Measurements from ENCODE around the gene CNN1.
"Not testable (repeated sequence)": the region's sequence is repeated elsewhere in the genome, so short reads cannot be mapped to it uniquely, and the experiment has no call there.

Gene CNN1

DNA sequence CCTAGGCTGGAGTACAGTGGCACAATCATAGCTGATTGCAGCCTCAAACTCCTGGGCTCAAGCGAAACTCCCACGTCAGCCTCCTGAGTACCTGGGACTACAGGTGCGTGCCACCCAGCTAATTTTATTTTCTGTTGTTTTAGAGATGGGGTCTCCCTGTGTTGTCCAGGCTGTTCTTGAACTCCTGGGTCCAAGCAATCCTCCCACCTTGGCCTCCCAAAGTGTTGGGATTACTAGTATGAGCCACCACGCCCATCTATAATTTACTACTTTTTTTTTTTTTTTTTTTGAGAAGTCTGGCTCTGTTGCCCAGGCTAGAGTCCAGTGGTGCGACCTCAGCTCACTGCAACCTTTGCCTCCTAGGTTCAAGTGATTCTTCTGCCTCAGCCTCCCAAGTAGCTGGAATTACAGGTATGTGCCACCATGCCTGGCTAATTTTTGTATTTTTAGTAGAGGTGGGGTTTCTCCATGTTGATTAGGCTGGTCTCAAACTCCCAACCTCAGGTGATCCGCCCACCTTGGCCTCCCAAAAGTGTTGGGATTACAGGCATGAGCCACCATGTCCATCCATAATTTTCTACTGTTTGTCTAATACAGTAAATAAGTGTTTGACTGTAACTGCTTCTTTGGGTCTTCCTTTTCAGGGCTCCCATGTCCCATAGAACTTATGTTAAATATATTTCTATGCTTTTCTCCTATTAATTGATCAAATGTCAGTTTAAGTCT is 25.6 kb downstream of the CNN1 start:
- not testable (repeated sequence) for H3K27me3 ChIP-seq (ENCODE audit: control insufficient read depth in 5 of 5, insufficient read depth in 4 of 5, low read length in 5 of 5); H3K27ac ChIP-seq (ENCODE audit: low read depth, low read length)
- peaks cover 0 to 15% (median 14%) of the 10 kb centered on the region in 5 donors for H3K4me1 ChIP-seq (ENCODE audit: control insufficient read depth in 5 of 5, insufficient read depth in 5 of 5, low read length in 5 of 5)

DNA sequence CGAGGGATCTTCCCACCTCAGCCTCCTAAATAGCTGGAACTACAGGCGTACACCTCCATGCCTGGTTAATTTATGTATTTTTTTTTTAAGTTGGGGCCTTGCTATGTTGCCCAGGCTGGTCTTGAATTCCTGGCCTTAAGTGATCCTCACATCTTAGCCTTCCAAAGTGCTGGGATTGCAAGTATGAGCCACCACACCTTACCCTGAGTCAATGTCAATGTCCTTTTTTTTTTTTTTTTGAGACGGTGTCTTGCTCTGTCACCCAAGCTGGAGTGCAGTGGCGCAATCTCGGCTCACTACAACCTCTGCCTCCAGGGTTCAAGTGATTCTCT is 27.0 kb downstream of the CNN1 start:
- H3K27ac ChIP-seq (ENCODE audit: low read depth, low read length); H3K27me3 ChIP-seq (ENCODE audit: control insufficient read depth in 5 of 5, insufficient read depth in 4 of 5, low read length in 5 of 5); H3K9ac ChIP-seq (ENCODE audit: low read length in 5 of 5); H3K36me3 ChIP-seq (ENCODE audit: control insufficient read depth in 5 of 5, insufficient read depth in 5 of 5, low read length in 5 of 5); H3K4me1 ChIP-seq (ENCODE audit: control insufficient read depth in 5 of 5, insufficient read depth in 5 of 5, low read length in 5 of 5); H3K9me3 ChIP-seq (ENCODE audit: control insufficient read depth in 5 of 5, low read length in 5 of 5); H3K4me3 ChIP-seq (ENCODE audit: low read depth in 1 of 5, low read length in 5 of 5): not testable (repeated sequence)

More for the DNA sequence above, 25.6 kb downstream of the CNN1 start:
- not testable (repeated sequence) for H3K36me3 ChIP-seq (ENCODE audit: control insufficient read depth in 5 of 5, insufficient read depth in 5 of 5, low read length in 5 of 5); H3K9ac ChIP-seq (ENCODE audit: low read length in 5 of 5); H3K9me3 ChIP-seq (ENCODE audit: control insufficient read depth in 5 of 5, low read length in 5 of 5); H3K4me3 ChIP-seq (ENCODE audit: low read depth in 1 of 5, low read length in 5 of 5)

DNA sequence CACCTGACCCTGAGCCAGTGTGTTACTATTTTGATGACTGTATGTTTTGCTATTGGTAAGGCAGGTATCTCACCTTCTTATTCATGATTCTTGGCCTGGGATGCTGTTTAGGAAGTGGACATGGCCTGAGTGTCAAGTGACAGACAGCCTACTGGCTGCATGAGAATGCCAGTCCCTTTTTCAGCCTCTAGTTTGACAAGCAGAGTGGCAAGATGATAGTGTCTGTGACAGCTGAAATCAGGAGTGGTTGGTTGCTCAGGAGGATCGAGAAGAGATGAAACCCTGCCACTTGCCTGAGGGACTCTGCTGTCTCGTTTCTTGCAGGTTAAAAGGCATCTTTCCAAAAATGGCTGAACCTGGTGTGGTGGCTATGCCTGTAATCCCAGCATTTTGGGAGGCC is 27.5 kb downstream of the CNN1 start:
- Histone ChIP-seq H3K9ac (ENCODE audit: low read length in 5 of 5) (no peak overlapping the region), H3K36me3 (ENCODE audit: control insufficient read depth in 5 of 5, insufficient read depth in 5 of 5, low read length in 5 of 5) (no peaks in the 10 kb centered on the region), H3K27ac (ENCODE audit: low read depth, low read length) (no peak overlapping the region), H3K4me3 (ENCODE audit: low read depth in 1 of 5, low read length in 5 of 5) (no peak overlapping the region), H3K4me1 (ENCODE audit: control insufficient read depth in 5 of 5, insufficient read depth in 5 of 5, low read length in 5 of 5) (no peaks in the 10 kb centered on the region), H3K9me3 (ENCODE audit: control insufficient read depth in 5 of 5, low read length in 5 of 5) (no peaks in the 10 kb centered on the region), H3K27me3 (ENCODE audit: control insufficient read depth in 5 of 5, insufficient read depth in 4 of 5, low read length in 5 of 5) (no peaks in the 10 kb centered on the region)

DNA sequence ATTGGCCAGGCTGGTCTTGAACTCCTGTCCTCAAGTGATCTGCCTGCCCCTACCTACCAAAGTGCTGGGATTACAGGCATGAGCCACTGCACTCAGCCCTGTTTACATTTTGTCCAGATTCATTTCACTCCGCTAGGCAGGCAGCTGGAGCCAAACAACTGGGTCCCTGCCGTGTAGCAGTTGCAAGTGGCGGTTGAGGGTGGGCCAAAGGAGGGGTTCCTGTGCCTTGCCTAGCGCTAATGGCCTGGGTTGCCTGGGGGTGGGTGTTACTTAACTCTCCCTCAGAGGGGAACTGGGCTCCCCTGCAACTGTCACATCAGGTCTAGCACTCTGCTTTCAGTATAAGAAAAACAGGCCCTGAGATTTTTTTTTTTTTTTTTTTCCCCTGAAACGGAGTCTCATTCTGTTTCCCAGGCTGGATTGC is 31.4 kb downstream of the CNN1 start:
- H3K27me3 ChIP-seq (ENCODE audit: control insufficient read depth in 5 of 5, insufficient read depth in 4 of 5, low read length in 5 of 5), result no peaks in the 10 kb centered on the region
- H3K9me3 ChIP-seq (ENCODE audit: control insufficient read depth in 5 of 5, low read length in 5 of 5), result no peaks in the 10 kb centered on the region
- H3K27ac ChIP-seq (ENCODE audit: low read depth, low read length), result no peak overlapping the region
- no peak overlapping the region for H3K4me3 ChIP-seq (ENCODE audit: low read depth in 1 of 5, low read length in 5 of 5)
- no peaks in the 10 kb centered on the region for H3K4me1 ChIP-seq (ENCODE audit: control insufficient read depth in 5 of 5, insufficient read depth in 5 of 5, low read length in 5 of 5)
- H3K9ac ChIP-seq (ENCODE audit: low read length in 5 of 5), result no peak overlapping the region
- peaks cover 0 to 1% (median 0%) of the 10 kb centered on the region in 5 donors for H3K36me3 ChIP-seq (ENCODE audit: control insufficient read depth in 5 of 5, insufficient read depth in 5 of 5, low read length in 5 of 5)

DNA sequence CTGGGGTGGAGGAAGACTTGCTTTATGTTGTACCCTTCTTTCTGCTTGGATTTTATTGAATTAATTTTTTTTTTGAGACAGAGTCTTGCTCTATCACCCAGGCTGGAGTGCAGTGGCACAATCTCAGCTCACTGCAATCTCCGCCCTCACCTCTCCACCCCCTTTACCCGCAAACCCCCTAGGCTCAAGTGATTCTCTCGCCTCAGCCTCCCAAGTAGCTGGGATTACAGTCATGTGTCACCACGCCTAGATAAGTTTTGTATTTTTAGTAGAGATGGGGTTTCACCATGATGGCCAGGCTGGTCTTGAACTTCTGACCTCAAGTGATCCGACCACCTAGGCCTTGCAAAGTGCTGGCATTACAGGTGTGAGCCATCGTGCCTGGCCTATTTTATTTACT is 34.7 kb downstream of the CNN1 start:
- H3K9me3 ChIP-seq (ENCODE audit: control insufficient read depth in 5 of 5, low read length in 5 of 5); H3K27ac ChIP-seq (ENCODE audit: low read depth, low read length); H3K4me3 ChIP-seq (ENCODE audit: low read depth in 1 of 5, low read length in 5 of 5); H3K27me3 ChIP-seq (ENCODE audit: control insufficient read depth in 5 of 5, insufficient read depth in 4 of 5, low read length in 5 of 5); H3K36me3 ChIP-seq (ENCODE audit: control insufficient read depth in 5 of 5, insufficient read depth in 5 of 5, low read length in 5 of 5); H3K9ac ChIP-seq (ENCODE audit: low read length in 5 of 5): not testable (repeated sequence)
- peaks cover 3 to 15% (median 5%) of the 10 kb centered on the region in 5 donors for H3K4me1 ChIP-seq (ENCODE audit: control insufficient read depth in 5 of 5, insufficient read depth in 5 of 5, low read length in 5 of 5)

DNA sequence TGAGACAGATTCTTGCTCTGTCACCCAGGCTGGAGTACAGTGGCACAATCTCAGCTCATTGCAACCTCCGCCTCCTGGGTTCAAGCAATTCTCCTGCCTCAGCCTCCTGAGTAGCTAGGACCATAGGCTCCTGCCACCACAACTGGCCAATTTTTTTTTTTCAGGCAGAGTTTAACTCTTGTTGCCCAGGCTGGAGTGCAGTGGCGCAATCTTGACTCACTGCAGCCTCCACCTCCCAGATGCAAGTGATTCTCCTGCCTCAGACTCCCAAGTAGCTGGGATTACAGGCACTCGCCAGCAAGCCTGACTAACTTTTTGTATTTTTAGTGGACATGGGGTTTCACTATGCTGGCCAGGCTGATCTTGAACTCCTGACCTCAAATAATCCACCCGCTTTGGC is 35.1 kb downstream of the CNN1 start:
- not testable (repeated sequence) for H3K27ac ChIP-seq (ENCODE audit: low read depth, low read length)
- peaks cover 6 to 12% (median 10%) of the 10 kb centered on the region in 5 donors for H3K27me3 ChIP-seq (ENCODE audit: control insufficient read depth in 5 of 5, insufficient read depth in 4 of 5, low read length in 5 of 5)

DNA sequence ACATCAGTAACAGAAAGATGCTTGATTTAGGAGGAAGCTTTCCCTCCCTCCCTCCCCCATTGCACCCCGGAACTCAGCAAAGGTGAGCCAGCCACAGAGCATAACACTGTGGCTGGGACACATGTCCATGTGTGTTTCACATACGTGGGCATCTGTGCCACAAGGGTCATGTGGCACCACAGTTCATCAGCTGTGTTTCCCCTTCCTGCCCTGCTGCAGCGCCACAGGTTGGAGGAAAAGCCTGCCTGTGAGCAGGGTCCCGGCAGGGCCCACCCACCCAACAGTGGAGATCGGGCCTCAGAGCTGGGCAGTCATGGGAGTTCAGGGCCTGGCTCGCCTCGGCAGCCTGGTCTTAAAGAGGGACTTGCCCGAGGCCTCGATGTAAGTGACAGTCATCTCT is 36.0 kb downstream of the CNN1 start:
- no peak overlapping the region for H3K27ac ChIP-seq (ENCODE audit: low read depth, low read length)
- H3K36me3 ChIP-seq (ENCODE audit: control insufficient read depth in 5 of 5, insufficient read depth in 5 of 5, low read length in 5 of 5), result peaks cover 0 to 9% (median 0%) of the 10 kb centered on the region in 5 donors
- H3K4me1 ChIP-seq (ENCODE audit: control insufficient read depth in 5 of 5, insufficient read depth in 5 of 5, low read length in 5 of 5), result peaks cover 3 to 22% (median 13%) of the 10 kb centered on the region in 5 donors
- no peaks in the 10 kb centered on the region for H3K9me3 ChIP-seq (ENCODE audit: control insufficient read depth in 5 of 5, low read length in 5 of 5)
- no peak overlapping the region for H3K9ac ChIP-seq (ENCODE audit: low read length in 5 of 5)
- no peak overlapping the region for H3K4me3 ChIP-seq (ENCODE audit: low read depth in 1 of 5, low read length in 5 of 5)
- H3K27me3 ChIP-seq (ENCODE audit: control insufficient read depth in 5 of 5, insufficient read depth in 4 of 5, low read length in 5 of 5), result peaks cover 10 to 16% (median 14%) of the 10 kb centered on the region in 5 donors

More for the DNA sequence above, 35.1 kb downstream of the CNN1 start:
- H3K9ac ChIP-seq (ENCODE audit: low read length in 5 of 5); H3K4me3 ChIP-seq (ENCODE audit: low read depth in 1 of 5, low read length in 5 of 5); H3K9me3 ChIP-seq (ENCODE audit: control insufficient read depth in 5 of 5, low read length in 5 of 5); H3K36me3 ChIP-seq (ENCODE audit: control insufficient read depth in 5 of 5, insufficient read depth in 5 of 5, low read length in 5 of 5): not testable (repeated sequence)
- peaks cover 3 to 19% (median 9%) of the 10 kb centered on the region in 5 donors for H3K4me1 ChIP-seq (ENCODE audit: control insufficient read depth in 5 of 5, insufficient read depth in 5 of 5, low read length in 5 of 5)

DNA sequence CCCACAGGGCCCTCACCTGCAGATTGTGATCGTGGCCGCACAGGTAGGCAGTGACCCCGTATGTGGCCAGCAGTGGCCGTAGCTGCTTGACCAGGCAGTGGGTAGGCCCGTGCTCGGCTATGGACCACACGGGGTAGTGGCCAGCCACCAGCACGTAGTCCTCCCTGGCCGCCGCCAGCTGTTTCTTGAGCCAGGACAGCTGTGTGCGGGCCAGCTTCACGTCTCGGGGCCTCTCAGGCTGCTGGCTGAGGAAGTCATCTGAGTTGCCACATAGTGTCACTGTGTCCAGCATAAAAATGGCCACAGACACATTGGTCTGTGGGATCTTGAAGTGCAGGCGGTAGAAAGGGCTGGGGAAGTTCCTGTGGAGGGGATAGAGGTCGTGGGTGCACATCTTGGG is 37.6 kb downstream of the CNN1 start:
- H3K27ac ChIP-seq (ENCODE audit: low read depth, low read length), result no peak overlapping the region
- H3K4me3 ChIP-seq (ENCODE audit: low read depth in 1 of 5, low read length in 5 of 5), result no peak overlapping the region
- no peaks in the 10 kb centered on the region for H3K9me3 ChIP-seq (ENCODE audit: control insufficient read depth in 5 of 5, low read length in 5 of 5)
- peaks cover 12 to 20% (median 14%) of the 10 kb centered on the region in 5 donors for H3K27me3 ChIP-seq (ENCODE audit: control insufficient read depth in 5 of 5, insufficient read depth in 4 of 5, low read length in 5 of 5)
- H3K36me3 ChIP-seq (ENCODE audit: control insufficient read depth in 5 of 5, insufficient read depth in 5 of 5, low read length in 5 of 5), result peaks cover 0 to 9% (median 0%) of the 10 kb centered on the region in 5 donors
- H3K4me1 ChIP-seq (ENCODE audit: control insufficient read depth in 5 of 5, insufficient read depth in 5 of 5, low read length in 5 of 5), result peaks cover 5 to 26% (median 15%) of the 10 kb centered on the region in 5 donors
- H3K9ac ChIP-seq (ENCODE audit: low read length in 5 of 5), result no peak overlapping the region

DNA sequence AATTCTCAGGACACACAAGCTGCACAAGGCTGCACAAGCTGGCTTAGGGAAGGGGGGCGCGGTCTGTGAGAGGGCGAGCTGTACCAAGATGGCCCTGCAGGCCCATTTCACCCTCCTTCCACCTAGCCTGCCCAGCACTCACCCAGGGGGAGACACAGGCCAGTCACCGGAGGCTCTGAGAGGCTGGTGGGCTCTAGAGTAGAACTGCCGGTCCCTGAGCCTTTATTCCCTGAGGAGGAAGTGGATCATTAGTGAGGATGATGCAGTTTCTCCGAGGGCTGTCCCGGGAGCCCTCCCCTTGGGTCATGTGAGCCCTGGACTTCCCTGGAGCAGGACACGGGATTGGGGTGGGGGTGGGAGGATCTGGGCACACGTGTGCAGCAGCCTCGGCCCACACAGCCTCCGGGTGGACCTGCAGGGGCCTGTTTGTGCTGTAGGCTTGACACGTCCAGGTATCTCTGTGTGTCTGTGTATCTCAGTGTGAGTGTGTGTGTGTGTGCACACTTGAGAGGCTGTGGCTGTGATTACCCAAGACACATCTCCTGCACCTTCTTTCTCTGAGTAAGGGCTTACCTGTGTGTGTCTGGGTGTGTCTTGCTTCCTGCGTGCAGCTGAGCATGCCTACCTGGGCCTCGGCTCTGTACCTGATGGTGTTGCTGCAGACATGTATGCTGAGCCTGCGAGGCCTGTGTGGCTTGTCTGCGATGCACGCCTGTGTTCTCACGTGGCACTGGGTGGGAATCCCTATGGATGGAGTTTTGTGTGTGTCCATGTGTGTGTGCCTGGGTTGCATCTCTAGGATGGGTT is 39.0 kb downstream of the CNN1 start, which contains the start of gene ACP5:
Gene ACP5 (minus strand): TSS at position 195 of the 807 bp plus-strand sequence. CDS start 328 bp downstream, outside the sequence.
- peaks cover 12 to 20% (median 14%) of the 10 kb centered on the region in 5 donors for H3K27me3 ChIP-seq (ENCODE audit: control insufficient read depth in 5 of 5, insufficient read depth in 4 of 5, low read length in 5 of 5)
- no peak within 1 kb of the TSS for H3K27ac ChIP-seq (ENCODE audit: low read depth, low read length)
- H3K4me1 ChIP-seq (ENCODE audit: control insufficient read depth in 5 of 5, insufficient read depth in 5 of 5, low read length in 5 of 5), result peaks cover 5 to 26% (median 15%) of the 10 kb centered on the region in 5 donors
- no peaks in the 10 kb centered on the region for H3K9me3 ChIP-seq (ENCODE audit: control insufficient read depth in 5 of 5, low read length in 5 of 5)
- H3K36me3 ChIP-seq (ENCODE audit: control insufficient read depth in 5 of 5, insufficient read depth in 5 of 5, low read length in 5 of 5), result peaks cover 0 to 9% (median 0%) of the 10 kb centered on the region in 5 donors
- H3K9ac ChIP-seq (ENCODE audit: low read length in 5 of 5), result peak within 1 kb of the TSS in 2 of 5 donors; percentile 20 to 56
- peak within 1 kb of the TSS; percentile 19 to 64 (median 52) for H3K4me3 ChIP-seq (ENCODE audit: low read depth in 1 of 5, low read length in 5 of 5)

Measured in subcutaneous abdominal adipose tissue (tissue), 5 donors.